Measurements from ENCODE around the gene ZNF592. TPM values are rescaled to one million over a fixed set of nuclear protein-coding genes. Genes with fewer than 3 reads are reported as not detected.
A peak's percentile ranks its signal among the peaks of the same experiment; 100 is the strongest.

ZNF592 gene
- total and polyA plus RNA-seq, 9 of the 15 experiments (the other 6 are each of a cell fraction or from before 2014, with no cell fraction given) = 0.88 to 23.8 (median 7.4) TPM

- peak in 1 of 2 experiments; percentile 60; a peak in 1 of 4 replicates for TF ChIP-seq ZNF318 (IDR thresholded peaks at IDR 0.05; ENCODE audit: borderline replicate concordance in 1 of 2, low read depth in 1 of 2)
- TF ChIP-seq GATAD2A (IDR thresholded peaks at IDR 0.05) = peak; percentile 89
- peak in 1 of 2 experiments; percentile 87 for TF ChIP-seq FOXK2 (conservative IDR thresholded peaks at IDR 0.05 in 1 of 2, IDR thresholded peaks at IDR 0.05 in 1 of 2; ENCODE audit: low read depth in 2 of 2)
- peak in 1 of 2 experiments; percentile 19; a peak in 1 of 4 replicates for TF ChIP-seq CSDE1 (IDR thresholded peaks at IDR 0.05)
- TF ChIP-seq ZNF644 (tag; IDR thresholded peaks at IDR 0.05; ENCODE audit: low read depth) = 0 out of 2 replicates have a peak, but pooled peaks have one; percentile 38
- peak; percentile 74; the same call in 1 of the 2 replicates for TF ChIP-seq CEBPG (CRISPR knock-in tag; IDR thresholded peaks at IDR 0.05)
- peak; percentile 81 to 83 for TF ChIP-seq CEBPG (tag; conservative IDR thresholded peaks at IDR 0.05 in 1 of 2, IDR thresholded peaks at IDR 0.05 in 1 of 2)
- no peak for TF ChIP-seq IFI16 (CRISPR knock-in tag; IDR thresholded peaks at IDR 0.05)
- TF ChIP-seq POLR2G (IDR thresholded peaks at IDR 0.05; ENCODE audit: low read depth, low read length) = 0 out of 2 replicates have a peak, but pooled peaks have one; percentile 27
- peak; percentile 60; the same call in 1 of the 2 replicates for TF ChIP-seq MTA3 (IDR thresholded peaks at IDR 0.05; ENCODE audit: borderline replicate concordance)
- TF ChIP-seq TRIM28 (IDR thresholded peaks at IDR 0.05) = peak; percentile 82; the same call in 1 of the 2 replicates
- peak; percentile 86; the same call in 1 of the 2 replicates for TF ChIP-seq HDGF (IDR thresholded peaks at IDR 0.05)
- no peak for TF ChIP-seq ZNF146 (CRISPR knock-in tag; IDR thresholded peaks at IDR 0.05; ENCODE audit: unreplicated experiment)
- TF ChIP-seq RHOXF2B (CRISPR knock-in tag; conservative IDR thresholded peaks at IDR 0.05) = no peak
- TF ChIP-seq RBFOX2 (IDR thresholded peaks at IDR 0.05; ENCODE audit: low read depth, low read length) = peak; percentile 65
- peak; percentile 92 for TF ChIP-seq TRIM24 (IDR thresholded peaks at IDR 0.05)
- 0 out of 2 replicates have a peak, but pooled peaks have one; percentile 40 for TF ChIP-seq L3MBTL2 (IDR thresholded peaks at IDR 0.05)
- TF ChIP-seq SUPT5H (IDR thresholded peaks at IDR 0.05) = peak; percentile 73
- TF ChIP-seq XRCC4 (IDR thresholded peaks at IDR 0.05; ENCODE audit: extremely low read depth, insufficient read depth, insufficient read length) = no peak
- TF ChIP-seq CHD2 (IDR thresholded peaks at IDR 0.05; ENCODE audit: low read depth, low read length) = peak; percentile 49; the same call in 1 of the 2 replicates
- peak; percentile 91 for TF ChIP-seq CEBPB (tag; IDR thresholded peaks at IDR 0.05)
- peak; percentile 13; the same call in 1 of the 2 replicates for TF ChIP-seq DIDO1 (tag; IDR thresholded peaks at IDR 0.05; ENCODE audit: low read depth)
- 0 out of 4 replicates have a peak, but pooled peaks of 1 of the 2 experiments have one; percentile 45 for TF ChIP-seq NONO (IDR thresholded peaks at IDR 0.05; ENCODE audit: low read depth in 2 of 2, low read length in 1 of 2)
Measured at GRCh38 chr15:84734794-84735479, 13.5 kb upstream of the ZNF592 start (continued).

Measured in K562 (cell line).